ENCODE data around the gene IRAK2.

The IRAK2 gene

GRCh38 chr3:10192953-10193691, 28.4 kb downstream of the IRAK2 start:
- DNase-seq, result peak; percentile 75 to 79

- DNase-seq, result peak; percentile 36 to 50
Measured at GRCh38 chr3:10193692-10194327, 29.1 kb downstream of the IRAK2 start.

- DNase-seq, result peak; percentile 71 to 72
Measured at GRCh38 chr3:10194328-10195071, 29.8 kb downstream of the IRAK2 start.

- no peak for DNase-seq
Measured at GRCh38 chr3:10195366-10196089, 30.8 kb downstream of the IRAK2 start.

- peak in 1 of 2 experiments; percentile 40 for DNase-seq
Measured at GRCh38 chr3:10196389-10197052, 31.8 kb downstream of the IRAK2 start.

- no peak for DNase-seq
Measured at GRCh38 chr3:10198226-10198625, 33.5 kb downstream of the IRAK2 start.

- peak; percentile 73 to 78 for DNase-seq
Measured at GRCh38 chr3:10198761-10199649, 34.3 kb downstream of the IRAK2 start.

- no peak for DNase-seq
Measured at GRCh38 chr3:10204921-10205320, 40.2 kb downstream of the IRAK2 start.

- DNase-seq, result no peak
Measured at GRCh38 chr3:10205451-10206165, 40.9 kb downstream of the IRAK2 start.

GRCh38 chr3:10206166-10206511, 41.4 kb downstream of the IRAK2 start:
- no peak for DNase-seq

GRCh38 chr3:10213156-10213792, 48.6 kb downstream of the IRAK2 start:
- no peak for DNase-seq

- DNase-seq, result no peak
Measured at GRCh38 chr3:10215578-10216368, 51.1 kb downstream of the IRAK2 start.

- no peak for DNase-seq
Measured at GRCh38 chr3:10217359-10217758, 52.6 kb downstream of the IRAK2 start.

- no peak for DNase-seq
Measured at GRCh38 chr3:10219737-10220136, 55.0 kb downstream of the IRAK2 start.

GRCh38 chr3:10223676-10224639, 59.2 kb downstream of the IRAK2 start:
- DNase-seq, result peak; percentile 55 to 66

GRCh38 chr3:10224794-10225665, 60.3 kb downstream of the IRAK2 start:
- DNase-seq, result peak; percentile 78 to 79

GRCh38 chr3:10226293-10226692, 61.6 kb downstream of the IRAK2 start:
- DNase-seq, result no peak

Data from activated T-cell treated with anti-CD3 and anti-CD28 coated beads, Interleukin-2, amount 50 U/mL, for 48 hours (primary cell).